ENCODE measurements around the gene ADAM22. TPM values are rescaled to one million over a fixed set of nuclear protein-coding genes. Genes with fewer than 3 reads are reported as not detected.

The ADAM22 gene
- total RNA-seq, 1 donor from 2014 or later = 5.5 TPM

GRCh38 chr7:87948371-87948770 lies 14.3 kb downstream of the ADAM22 start:
- DNase-seq (ENCODE audit: low spot score) = no peak

DNA sequence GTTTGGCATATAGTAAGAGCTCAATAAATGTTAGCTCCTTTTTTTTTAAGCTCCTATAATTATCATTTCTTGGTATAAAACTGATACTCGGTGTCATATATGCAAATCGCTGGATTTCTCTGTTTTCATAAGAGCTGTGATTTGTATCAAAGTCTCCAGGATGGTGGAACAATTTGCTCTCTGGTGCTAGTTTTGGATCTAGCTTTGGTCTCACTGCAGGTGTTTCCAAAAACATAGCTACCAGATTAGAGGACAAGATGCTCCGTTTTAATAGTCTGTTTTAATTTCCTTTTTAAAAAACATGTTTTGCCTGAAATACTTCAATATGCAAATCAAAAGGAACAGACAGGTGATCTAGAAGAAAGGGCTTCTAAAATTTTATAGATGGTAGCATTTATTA lies 25.3 kb downstream of the ADAM22 start:
- DNase-seq (ENCODE audit: low spot score) = no peak

GRCh38 chr7:87960239-87960638 lies 26.2 kb downstream of the ADAM22 start:
- DNase-seq (ENCODE audit: low spot score) = no peak

DNA sequence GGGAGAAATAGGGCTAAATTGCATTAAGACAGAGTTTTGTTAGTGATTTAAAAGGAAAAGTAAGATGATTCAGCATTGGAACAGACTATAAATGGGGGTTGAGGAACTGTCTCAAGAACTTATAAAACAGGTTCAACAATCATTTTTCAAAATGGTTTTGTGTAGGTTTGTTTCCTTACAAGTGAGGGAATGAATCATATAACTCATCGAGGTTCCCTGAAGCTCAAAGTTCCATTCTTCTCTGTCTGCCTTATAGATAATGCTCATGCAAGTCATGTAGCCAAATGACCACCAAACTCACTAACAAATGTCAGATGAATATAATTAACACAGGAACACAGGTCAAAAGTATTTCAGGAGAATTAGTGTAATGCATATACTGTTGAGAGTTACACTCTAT lies 27.7 kb downstream of the ADAM22 start:
- no peak for DNase-seq (ENCODE audit: low spot score)

- no peak for DNase-seq (ENCODE audit: low spot score)
These were observed 32.2 kb downstream of the ADAM22 start for GRCh38 chr7:87966271-87966670.

DNA sequence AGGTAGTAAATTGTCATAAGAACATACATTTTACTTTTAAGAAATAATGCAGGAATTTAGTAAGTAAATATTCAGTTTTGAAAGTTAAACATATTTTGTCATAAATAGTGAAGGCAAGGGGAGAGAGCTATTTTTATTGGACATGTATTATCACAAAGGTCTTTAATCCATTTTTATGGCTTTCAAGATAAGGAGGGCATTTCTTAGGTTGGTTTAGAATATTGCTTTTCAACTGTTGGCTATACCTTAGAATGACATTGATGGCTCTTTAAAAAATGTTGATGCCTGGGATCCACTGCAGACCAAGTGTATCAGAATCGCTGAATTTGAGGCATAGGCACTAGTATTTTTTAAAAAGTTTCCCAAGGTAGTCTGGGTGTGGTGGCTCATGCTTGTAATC lies 34.0 kb downstream of the ADAM22 start:
- no peak for DNase-seq (ENCODE audit: low spot score)

DNA sequence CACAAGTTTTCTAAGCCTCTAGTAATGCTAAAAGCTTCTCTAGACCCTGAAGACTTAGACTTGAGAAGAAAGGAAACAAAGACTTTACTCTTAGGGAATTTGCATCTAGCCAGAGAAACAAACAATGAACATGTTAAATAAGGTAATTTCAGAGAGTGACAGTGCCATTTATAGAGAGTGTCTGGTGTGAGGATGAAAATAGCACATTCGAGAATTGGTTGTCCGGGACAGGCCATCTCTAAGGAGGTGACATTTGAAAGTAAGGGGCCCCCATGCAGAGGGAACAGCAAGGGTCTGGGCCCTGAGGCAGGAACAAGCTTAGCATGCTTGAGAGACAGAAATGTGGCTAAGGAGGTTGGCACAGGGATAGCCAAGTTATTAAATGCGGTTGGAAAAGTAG lies 48.1 kb downstream of the ADAM22 start:
- DNase-seq (ENCODE audit: low spot score) = no peak

- no peak for DNase-seq (ENCODE audit: low spot score)
These were observed 50.0 kb downstream of the ADAM22 start for GRCh38 chr7:87984088-87984487.

DNA sequence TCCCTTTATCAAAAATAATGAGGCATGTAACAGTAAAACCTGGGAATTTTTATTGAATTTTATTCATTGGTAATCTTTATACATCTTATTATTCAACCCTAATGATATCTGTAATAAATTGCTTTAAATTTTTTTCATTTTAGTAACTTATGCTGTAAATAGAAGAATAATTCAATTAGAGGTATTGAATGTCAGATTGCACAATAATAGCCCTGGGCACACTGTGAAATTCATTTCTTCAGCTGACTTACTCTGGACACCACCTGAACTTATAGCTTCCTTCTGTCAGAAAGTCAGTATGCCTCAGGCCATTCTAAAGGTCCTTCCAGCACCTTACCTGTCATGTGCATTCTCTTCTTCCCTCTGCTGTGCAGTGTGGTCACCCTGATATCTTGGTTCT lies 59.2 kb downstream of the ADAM22 start:
- DNase-seq (ENCODE audit: low spot score) = no peak

GRCh38 chr7:87999261-87999660 lies 65.2 kb downstream of the ADAM22 start:
- DNase-seq (ENCODE audit: low spot score) = no peak

DNA sequence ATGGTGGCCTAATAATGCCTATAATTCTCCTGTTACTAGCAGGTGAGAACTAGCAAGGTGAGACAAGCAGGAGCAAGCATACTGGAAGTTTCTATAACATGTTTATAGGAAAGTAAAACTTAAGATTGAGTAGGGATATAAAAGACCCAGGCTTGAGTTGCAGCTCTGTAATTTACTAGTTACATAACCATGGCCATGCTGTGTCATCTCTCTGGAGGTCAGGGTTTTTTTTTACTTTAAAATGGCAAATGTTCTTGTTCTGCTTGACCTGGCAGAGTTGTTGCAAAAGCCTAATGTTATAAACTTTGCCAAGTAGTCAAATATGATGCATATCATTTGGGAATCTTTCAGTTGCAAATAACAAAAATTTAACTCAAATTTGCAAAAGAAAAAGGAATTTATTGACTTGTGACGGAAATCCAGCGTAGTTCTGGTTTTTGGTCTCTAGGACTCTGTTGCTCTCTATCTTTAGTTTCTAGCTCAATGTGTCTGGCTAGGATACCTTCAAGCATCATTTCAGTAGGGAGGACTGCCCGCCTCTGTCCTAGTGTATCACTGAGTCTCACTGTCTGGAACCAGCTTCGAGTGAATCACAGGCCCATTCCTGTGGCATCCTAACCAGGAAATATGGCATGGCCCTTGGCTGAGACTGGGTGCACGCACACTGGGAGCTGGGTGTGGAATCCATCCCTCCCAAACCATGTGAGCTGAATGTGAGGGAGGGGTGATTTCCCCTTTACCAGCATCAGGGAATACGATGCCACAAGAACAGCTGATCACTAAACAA lies 67.9 kb downstream of the ADAM22 start:
- no peak for DNase-seq (ENCODE audit: low spot score)

- DNase-seq (ENCODE audit: low spot score) = no peak
These were observed 68.6 kb downstream of the ADAM22 start for GRCh38 chr7:88002617-88003016.

GRCh38 chr7:88003581-88003980 lies 69.5 kb downstream of the ADAM22 start:
- DNase-seq (ENCODE audit: low spot score) = no peak

- no peak for DNase-seq (ENCODE audit: low spot score)
These were observed 71.1 kb downstream of the ADAM22 start for GRCh38 chr7:88005191-88005590.

DNA sequence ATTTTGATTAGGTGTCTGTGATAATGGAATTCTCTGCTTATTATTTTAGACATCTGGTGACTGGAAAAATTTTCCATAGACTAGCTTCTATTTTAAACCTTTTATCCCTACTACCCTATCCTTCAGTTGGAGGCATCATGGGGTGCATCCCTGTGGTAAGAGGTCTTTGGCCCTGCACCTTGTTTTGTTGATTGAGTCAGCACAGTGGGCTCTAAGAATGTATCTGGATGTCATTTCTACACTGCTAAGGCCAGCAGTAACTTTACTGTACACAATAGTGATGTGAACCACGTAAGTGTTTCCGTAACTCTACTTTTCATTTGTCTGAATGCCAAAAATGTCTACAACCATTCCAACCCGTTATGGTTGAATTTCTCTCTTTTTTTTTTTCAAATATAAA lies 75.6 kb downstream of the ADAM22 start:
- no peak for DNase-seq (ENCODE audit: low spot score)

DNA sequence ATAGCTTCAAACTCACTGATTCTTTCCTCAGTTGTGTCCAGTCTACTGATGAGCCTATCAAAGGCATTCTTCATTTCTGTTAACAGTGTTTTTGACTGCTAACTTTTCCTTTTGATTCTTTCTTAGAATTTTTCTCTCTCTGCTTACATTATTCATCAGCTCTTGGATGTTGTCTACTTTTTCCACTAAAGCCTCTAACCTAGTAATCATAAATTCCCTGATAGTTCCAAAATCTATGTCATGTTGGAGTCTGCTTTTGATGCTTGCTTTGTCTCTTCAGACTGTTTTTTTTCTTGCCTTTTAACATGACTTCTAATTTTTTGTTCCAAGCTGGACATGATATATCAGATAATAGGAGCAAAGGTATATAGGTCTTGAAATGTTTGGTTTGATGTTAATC lies 78.0 kb downstream of the ADAM22 start:
- DNase-seq (ENCODE audit: low spot score) = no peak

DNA sequence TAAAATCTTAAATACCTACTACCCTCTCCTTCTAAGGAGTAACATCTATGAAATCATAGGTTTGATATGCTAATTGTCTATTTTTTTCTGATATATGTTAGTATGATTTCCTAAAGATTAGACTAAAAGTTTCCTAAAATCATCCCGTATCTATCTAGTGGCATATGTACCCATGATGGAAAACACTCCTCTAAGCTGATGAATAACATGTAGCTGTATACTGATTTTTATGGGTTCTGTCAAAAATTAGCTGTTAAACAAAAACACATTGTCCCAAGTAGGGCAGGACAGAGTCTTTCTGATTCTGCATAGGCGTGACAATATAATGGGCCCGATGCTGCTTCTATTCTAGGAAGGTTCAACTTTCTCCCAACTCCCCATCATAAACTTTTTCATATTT lies 79.9 kb downstream of the ADAM22 start:
- no peak for DNase-seq (ENCODE audit: low spot score)

- DNase-seq (ENCODE audit: low spot score) = no peak
These were observed 80.5 kb downstream of the ADAM22 start for GRCh38 chr7:88014581-88014980.

DNA sequence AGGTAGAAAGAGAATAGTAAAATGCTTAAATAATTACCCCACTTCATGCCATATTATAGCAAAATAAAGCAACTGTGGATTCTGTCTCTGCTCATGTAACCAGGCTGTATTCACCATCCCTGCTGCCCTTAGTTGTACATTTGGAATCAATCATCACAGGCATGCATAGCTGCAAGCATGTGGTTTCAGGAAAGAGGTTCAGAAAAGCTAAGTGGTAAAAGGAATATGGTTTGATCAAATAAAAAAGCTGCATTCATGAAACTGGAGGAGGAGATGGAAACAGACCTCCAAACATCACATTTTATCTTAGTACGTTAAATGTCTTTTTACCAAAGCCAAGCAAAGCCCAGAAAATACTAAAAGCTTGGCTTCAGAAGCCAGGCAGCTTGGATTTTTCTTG lies 81.3 kb downstream of the ADAM22 start:
- no peak for DNase-seq (ENCODE audit: low spot score)

DNA sequence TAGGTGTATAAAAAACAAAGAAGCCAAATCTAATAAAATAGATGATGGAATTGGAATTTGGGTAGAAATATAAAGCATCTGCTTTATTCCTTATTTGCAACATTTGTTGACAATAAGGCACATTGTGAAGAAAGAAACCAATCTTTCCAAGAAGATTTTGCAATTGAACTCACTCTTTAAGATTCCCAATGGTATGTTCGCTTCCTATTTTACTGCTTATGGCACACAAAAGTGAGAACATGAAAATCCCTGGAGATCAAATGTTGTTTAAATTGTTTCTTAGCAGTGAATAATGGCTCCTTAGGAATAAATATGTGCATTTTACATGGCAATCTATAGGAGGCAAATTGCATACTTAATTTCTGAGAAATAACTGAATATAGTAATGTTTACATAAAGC lies 84.5 kb downstream of the ADAM22 start:
- DNase-seq (ENCODE audit: low spot score) = no peak

GRCh38 chr7:88020953-88021665 lies 87.1 kb downstream of the ADAM22 start:
- DNase-seq (ENCODE audit: low spot score) = no peak

- DNase-seq (ENCODE audit: low spot score) = no peak
These were observed 93.7 kb downstream of the ADAM22 start for GRCh38 chr7:88027724-88028123.

DNA sequence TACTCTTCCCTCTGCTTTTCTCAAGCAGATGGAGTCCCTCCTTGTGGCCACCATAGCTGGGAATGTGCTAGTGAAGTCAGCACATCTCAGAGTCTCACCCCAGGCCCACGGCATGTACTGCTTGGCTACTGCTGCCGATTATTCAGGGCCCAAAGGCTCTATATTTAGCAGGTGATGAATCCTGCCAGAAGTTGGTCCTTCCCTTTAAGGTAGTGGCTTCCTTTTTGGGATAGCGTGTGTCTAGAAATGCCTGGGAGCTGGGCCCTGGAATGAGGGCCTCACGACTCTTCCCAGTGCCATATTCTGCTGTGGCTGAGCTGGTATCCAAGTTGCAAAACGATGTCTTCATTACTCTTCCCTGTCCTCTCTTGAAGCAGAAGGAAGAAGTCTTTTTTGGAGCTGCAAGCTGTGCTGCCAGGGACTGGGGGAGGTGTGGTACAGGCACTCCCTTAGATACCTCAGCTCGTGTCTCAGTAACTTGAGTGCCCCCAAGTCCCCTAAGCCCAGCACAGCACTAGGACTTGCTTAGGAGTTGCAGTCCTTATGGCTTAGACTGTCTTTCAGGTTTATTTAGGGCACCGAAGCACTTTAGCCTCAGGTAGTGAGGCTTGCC lies 100.1 kb downstream of the ADAM22 start:
- no peak for DNase-seq (ENCODE audit: low spot score)
